Measurements from ENCODE around the gene CCDC146. TPM values are rescaled to one million over a fixed set of nuclear protein-coding genes. Genes with fewer than 3 reads are reported as not detected.

The CCDC146 gene
- total RNA-seq, 6 donors from 2014 or later = 3.6 to 62.4 (median 18.7) TPM

DNA sequence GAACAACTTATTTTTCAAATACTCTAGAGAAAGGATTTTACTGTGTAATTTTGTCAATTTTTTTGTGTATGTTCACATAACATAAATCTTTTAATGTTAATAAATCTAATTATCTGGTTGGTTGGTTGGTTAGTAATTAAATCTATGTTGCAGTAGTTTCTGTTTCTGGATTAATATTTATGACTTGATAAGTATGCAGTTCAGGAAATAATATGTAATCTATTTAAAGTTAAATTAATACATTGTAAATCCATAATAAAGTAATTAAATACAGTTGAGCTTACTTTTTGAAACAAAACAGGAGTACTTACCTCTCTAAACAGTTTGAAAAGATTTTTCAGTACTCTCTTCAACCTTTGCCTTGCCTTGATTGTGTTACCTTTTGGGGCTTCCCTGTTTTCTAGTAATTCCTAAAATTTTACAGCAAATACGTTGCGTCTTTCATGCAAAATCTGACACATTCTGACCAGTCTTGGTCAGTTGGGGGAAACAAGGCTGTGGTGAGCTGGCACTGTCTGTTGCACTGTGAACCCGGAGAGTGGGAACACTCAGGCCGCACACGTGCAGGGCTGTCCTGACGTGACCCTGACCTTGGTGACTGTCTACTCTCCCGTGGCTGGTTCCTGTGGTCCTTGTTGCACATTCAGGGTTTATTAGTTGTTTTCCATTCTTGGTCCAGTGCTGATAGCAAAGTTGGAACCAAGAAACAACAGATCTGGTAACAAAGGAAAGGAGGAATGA is 122.8 kb downstream of the CCDC146 start:
- peak in 1 of 2 donors; percentile 55 for ATAC-seq (ENCODE audit: low FRiP score in 2 of 2)
- Histone ChIP-seq H3K36me3 (no peaks in the 10 kb centered on the region), H3K27ac (no peak overlapping the region), H3K27me3 (no peaks in the 10 kb centered on the region), H3K4me1 (peaks cover 0 to 13% (median 10%) of the 10 kb centered on the region in 4 donors), H3K9me3 (no peaks in the 10 kb centered on the region), H3K4me3 (no peak overlapping the region)
- TF ChIP-seq EP300 (IDR thresholded peaks at IDR 0.05) = no peak
- DNase-seq = peak; percentile 5 to 27
- WGBS, 2 donors = 65 to 68% methylated on average over 7 of the region's 7 CpGs

DNA sequence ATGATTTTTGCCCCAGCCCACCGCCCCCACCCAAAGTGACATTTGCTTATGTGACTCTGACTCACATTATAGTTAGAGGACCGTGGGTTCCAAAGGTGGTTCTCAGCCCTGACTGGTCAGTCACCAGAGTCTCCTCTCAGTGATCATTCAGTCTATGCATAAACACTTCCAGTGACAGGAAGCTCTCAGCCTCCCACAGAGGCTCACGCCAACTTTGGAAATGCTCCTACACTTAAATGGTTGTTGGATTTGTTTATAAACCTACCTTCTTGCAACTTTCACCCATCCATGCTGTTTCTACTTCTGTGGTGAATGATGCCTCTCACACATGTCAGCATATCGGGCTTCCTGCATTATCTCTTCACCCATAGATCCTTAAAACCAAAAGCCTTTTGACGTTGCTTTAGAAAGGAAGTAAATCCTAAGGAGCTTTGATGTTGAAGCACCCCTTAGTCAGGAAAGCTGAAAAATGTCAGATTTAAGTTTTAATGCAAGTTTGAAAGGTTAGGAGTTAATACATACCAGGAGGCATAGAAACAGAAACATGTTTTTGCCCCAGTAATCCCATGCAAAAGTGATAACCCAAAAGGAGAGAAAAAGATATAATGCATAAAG is 123.7 kb downstream of the CCDC146 start:
- H3K4me3 ChIP-seq = no peak overlapping the region
- TF ChIP-seq EP300 (IDR thresholded peaks at IDR 0.05) = no peak
- TF ChIP-seq POLR2A (IDR thresholded peaks at IDR 0.05) = no peak
- no peak for TF ChIP-seq POLR2AphosphoS5 (IDR thresholded peaks at IDR 0.05)
- TF ChIP-seq, protein P1, sequence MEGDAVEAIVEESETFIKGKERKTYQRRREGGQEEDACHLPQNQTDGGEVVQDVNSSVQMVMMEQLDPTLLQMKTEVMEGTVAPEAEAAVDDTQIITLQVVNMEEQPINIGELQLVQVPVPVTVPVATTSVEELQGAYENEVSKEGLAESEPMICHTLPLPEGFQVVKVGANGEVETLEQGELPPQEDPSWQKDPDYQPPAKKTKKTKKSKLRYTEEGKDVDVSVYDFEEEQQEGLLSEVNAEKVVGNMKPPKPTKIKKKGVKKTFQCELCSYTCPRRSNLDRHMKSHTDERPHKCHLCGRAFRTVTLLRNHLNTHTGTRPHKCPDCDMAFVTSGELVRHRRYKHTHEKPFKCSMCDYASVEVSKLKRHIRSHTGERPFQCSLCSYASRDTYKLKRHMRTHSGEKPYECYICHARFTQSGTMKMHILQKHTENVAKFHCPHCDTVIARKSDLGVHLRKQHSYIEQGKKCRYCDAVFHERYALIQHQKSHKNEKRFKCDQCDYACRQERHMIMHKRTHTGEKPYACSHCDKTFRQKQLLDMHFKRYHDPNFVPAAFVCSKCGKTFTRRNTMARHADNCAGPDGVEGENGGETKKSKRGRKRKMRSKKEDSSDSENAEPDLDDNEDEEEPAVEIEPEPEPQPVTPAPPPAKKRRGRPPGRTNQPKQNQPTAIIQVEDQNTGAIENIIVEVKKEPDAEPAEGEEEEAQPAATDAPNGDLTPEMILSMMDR (IDR thresholded peaks at IDR 0.05) = no peak
- DNase-seq (no peak), ATAC-seq (ENCODE audit: low FRiP score in 2 of 2) (no peak)
- no peaks in the 10 kb centered on the region for H3K27me3 ChIP-seq
- peaks cover 0 to 13% (median 10%) of the 10 kb centered on the region in 4 donors for H3K4me1 ChIP-seq
- no peak overlapping the region for H3K27ac ChIP-seq
- WGBS, 2 donors = 44 to 54% methylated on average over 5 of the region's 5 CpGs
- H3K9me3 ChIP-seq = no peaks in the 10 kb centered on the region
- no peaks in the 10 kb centered on the region for H3K36me3 ChIP-seq

DNA sequence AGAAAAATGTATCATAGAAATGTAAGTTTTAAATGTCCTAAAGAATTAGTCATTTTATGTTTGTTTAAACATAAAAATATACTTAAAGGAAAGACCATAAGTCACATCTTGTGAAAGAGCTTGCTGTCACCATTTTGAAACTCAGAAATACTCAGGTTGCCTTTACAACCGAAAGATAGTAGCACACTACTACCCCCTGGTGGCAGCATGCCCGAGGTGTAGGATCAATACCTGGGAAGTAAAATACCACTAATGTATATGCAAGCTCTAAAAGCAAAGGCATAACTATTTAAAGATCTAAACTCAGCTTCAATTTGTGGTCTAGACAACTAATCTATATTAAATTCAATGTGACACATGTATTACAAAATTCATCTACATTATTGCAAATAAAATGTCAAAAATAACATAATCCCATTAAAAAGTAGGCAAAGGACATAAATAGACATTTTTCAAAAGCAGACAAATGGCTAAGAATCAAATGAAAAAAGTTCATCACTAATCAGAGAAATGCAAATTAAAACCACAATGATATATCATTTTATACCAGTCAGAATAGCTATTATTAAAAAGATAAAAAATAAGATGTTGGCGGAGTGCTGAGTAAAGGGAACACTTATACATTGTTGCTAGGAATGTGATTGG is 124.9 kb downstream of the CCDC146 start:
- TF ChIP-seq POLR2A (IDR thresholded peaks at IDR 0.05) = no peak
- TF ChIP-seq, protein P1 (IDR thresholded peaks at IDR 0.05) = peak; percentile 54 to 84 (median 72)
- H3K4me1 ChIP-seq = peaks cover 0 to 13% (median 10%) of the 10 kb centered on the region in 4 donors
- 32 to 33% methylated on average over 3 of the region's 3 CpGs for WGBS, 2 donors
- no peaks in the 10 kb centered on the region for H3K27me3 ChIP-seq
- DNase-seq (peak in 1 of 2 donors; percentile 63), ATAC-seq (ENCODE audit: low FRiP score in 2 of 2) (peak; percentile 70 to 87)
- no peak overlapping the region for H3K4me3 ChIP-seq
- H3K36me3 ChIP-seq = no peaks in the 10 kb centered on the region
- no peak overlapping the region for H3K27ac ChIP-seq
- no peaks in the 10 kb centered on the region for H3K9me3 ChIP-seq

DNA sequence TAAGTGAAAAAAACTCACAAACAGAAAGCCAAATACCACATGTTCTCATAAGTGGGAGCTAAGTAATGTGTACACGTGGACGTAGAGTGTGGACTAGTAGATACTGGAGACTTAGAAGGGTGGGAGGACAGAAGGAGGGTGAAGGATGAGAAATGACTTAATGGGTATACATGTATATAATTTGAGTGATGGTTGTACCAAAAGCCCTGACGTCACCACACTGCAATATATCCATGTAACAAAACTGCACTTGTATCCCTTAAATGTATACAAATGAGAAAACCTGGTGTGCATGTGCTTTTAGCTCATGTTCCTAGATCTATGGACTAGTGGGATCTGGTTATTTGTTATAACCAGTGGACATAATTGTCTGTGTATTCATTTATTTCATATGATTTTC is 125.7 kb downstream of the CCDC146 start:
- Histone ChIP-seq H3K4me3 (no peak overlapping the region), H3K27ac (no peak overlapping the region), H3K36me3 (no peaks in the 10 kb centered on the region), H3K27me3 (no peaks in the 10 kb centered on the region), H3K9me3 (no peaks in the 10 kb centered on the region), H3K4me1 (peaks cover 0 to 13% (median 10%) of the 10 kb centered on the region in 4 donors)
- TF ChIP-seq, protein P1 (IDR thresholded peaks at IDR 0.05) = no peak
- TF ChIP-seq POLR2A (IDR thresholded peaks at IDR 0.05) (no peak), POLR2AphosphoS5 (IDR thresholded peaks at IDR 0.05) (no peak), EP300 (IDR thresholded peaks at IDR 0.05) (no peak)
- WGBS, 2 donors = 78 to 80% methylated on average over 3 of the region's 3 CpGs
- DNase-seq (no peak), ATAC-seq (ENCODE audit: low FRiP score in 2 of 2) (no peak)

DNA sequence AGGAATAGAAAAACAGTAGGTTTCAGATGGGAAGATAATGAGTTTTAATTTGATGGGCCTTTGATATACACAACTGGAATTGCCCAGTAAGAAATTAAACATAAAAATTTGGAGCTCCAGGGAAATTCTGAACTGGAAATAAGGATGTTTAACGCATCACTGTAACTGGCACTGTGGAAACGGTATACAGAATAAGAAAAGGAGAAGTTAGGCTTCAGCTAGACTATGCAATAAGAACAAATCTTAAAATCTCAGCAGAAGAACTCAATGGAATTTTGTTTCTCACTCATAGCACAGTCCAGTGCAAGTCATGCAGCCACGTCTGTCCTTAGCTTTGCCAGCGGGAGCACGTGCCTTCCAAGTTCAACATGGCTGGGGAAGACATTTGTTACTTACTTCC is 130.1 kb downstream of the CCDC146 start:
- Histone ChIP-seq H3K27ac (no peak overlapping the region), H3K36me3 (no peaks in the 10 kb centered on the region), H3K4me3 (no peak overlapping the region), H3K9me3 (no peaks in the 10 kb centered on the region), H3K27me3 (no peaks in the 10 kb centered on the region), H3K4me1 (no peaks in the 10 kb centered on the region)
- no peak for DNase-seq
- 83 to 88% methylated on average over 5 of the region's 5 CpGs for WGBS, 2 donors
- TF ChIP-seq POLR2AphosphoS5 (IDR thresholded peaks at IDR 0.05) = no peak
- no peak for TF ChIP-seq POLR2A (IDR thresholded peaks at IDR 0.05)
- no peak for TF ChIP-seq EP300 (IDR thresholded peaks at IDR 0.05)
- TF ChIP-seq, protein P1 (IDR thresholded peaks at IDR 0.05) = no peak
- peak in 1 of 2 donors; percentile 29 for ATAC-seq (ENCODE audit: low FRiP score in 2 of 2)

Measured in upper lobe of left lung (tissue), 6 donors.